Measurements from ENCODE around the gene CCDC117.

CCDC117 gene

DNA sequence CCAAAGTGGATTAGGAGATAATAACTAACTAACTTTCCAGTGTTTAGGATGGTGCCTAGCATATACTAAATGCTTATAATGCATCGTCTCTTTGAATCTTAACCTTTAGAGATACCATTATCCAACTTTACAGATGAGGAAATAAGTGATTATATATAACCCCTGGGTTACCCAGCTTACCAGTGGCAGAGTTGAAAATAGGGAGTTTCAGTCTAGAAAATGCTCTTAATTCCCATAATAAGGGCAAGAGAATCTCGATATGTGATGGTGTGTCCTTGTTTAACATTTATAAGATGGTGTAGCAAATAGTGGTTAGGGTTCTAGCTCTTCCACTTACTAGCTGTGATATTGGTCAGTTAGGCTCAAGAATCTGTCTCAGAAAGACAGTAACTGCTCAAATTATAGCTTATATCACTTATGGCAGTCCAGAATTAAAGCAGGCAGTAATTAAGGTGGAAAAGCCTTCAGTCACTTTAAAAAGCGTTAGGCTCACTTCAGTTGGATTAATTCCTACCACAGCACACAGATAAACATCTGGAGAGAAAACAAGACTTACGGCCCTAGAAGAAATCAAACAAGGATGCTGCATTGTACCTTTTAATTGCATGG is 21.6 kb downstream of the CCDC117 start:
- Histone ChIP-seq H3K27me3 (replicated peaks in 2 of 5; ENCODE audit: control insufficient read depth in 4 of 5, insufficient read depth in 5 of 5, low read length in 4 of 5) (no peaks in the 10 kb centered on the region), H3K4me3 (ENCODE audit: control insufficient read depth in 1 of 7, extremely low read depth in 1 of 7, insufficient read depth in 4 of 7, low read depth in 2 of 7, low read length in 6 of 7) (peak overlapping the region in 1 of 7 experiments; percentile 23), H3K27ac (ENCODE audit: insufficient read depth in 1 of 2, low read depth in 1 of 2, low read length in 2 of 2, poor library complexity in 1 of 2, severe bottlenecking in 2 of 2) (peak overlapping the region in 1 of 2 experiments; percentile 50), H3K9me3 (ENCODE audit: control extremely low read depth in 1 of 5, control insufficient read depth in 4 of 5, insufficient read depth in 2 of 5, low read depth in 1 of 5, low read length in 4 of 5) (no peaks in the 10 kb centered on the region), H3K4me1 (ENCODE audit: control extremely low read depth in 1 of 4, control insufficient read depth in 4 of 4, insufficient read depth in 4 of 4, low read length in 3 of 4) (peaks cover 19 to 81% (median 59%) of the 10 kb centered on the region in 4 experiments), H3K36me3 (ENCODE audit: control insufficient read depth in 4 of 4, insufficient read depth in 4 of 4, low read length in 3 of 4) (peaks cover 11 to 51% (median 41%) of the 10 kb centered on the region in 4 experiments)
- 20% methylated on average over 1 of the region's 4 CpGs for WGBS (ENCODE audit: insufficient coverage)
- CTCF ChIA-PET: interaction anchor here (1.0 to 17.2 kb wide), 7 partner anchors 8 to 35 kb away, joined by 3 to 174 read pairs (median 5); no protein-coding TSS in a partner anchor
- no peak for DNase-seq
- POLR2A ChIA-PET: interaction anchor here (0.7 to 1.7 kb wide), 5 partner anchors 9 to 105 kb away, joined by 3 to 4 read pairs (median 4); no protein-coding TSS in a partner anchor

DNA sequence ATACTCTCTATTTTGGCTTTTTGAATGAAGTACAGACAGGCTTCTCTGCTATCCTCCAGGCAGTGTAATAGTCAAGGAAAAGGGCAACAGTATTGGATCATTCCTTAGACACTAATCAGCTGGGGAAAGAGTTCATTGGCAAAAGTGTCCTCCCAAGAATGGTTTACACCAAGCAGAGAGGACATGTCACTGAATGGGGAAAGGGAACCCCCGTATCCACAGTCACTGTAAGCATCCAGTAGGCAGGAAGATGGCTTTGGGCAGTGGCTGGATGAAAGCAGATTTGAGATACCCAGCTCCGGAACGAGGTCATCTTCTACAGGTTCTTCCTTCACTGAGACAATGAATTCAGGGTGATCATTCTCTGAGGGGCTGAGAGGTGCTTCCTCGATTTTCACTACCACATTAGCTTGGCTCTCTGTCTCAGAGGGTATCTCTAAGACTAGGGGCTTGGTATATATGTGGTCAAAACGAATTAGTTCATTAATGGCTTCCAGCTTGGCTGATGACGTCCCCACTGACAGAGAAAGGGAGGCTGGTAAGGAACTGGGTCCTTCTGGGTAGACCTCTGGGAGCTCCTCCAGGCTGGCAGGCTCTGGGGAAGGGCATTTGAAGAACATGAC is 22.7 kb downstream of the CCDC117 start:
- WGBS (ENCODE audit: insufficient coverage): 83% methylated on average over 6 of the region's 6 CpGs
- POLR2A ChIA-PET: interaction anchor here (0.6 to 1.8 kb wide), 6 partner anchors 8 to 173 kb away, joined by 3 to 7 read pairs (median 4); no protein-coding TSS in a partner anchor
- peaks cover 7 to 54% (median 38%) of the 10 kb centered on the region in 4 experiments for H3K36me3 ChIP-seq (ENCODE audit: control insufficient read depth in 4 of 4, insufficient read depth in 4 of 4, low read length in 3 of 4)
- H3K27ac ChIP-seq (ENCODE audit: insufficient read depth in 1 of 2, low read depth in 1 of 2, low read length in 2 of 2, poor library complexity in 1 of 2, severe bottlenecking in 2 of 2): peak overlapping the region; percentile 29 to 51
- H3K9me3 ChIP-seq (ENCODE audit: control extremely low read depth in 1 of 5, control insufficient read depth in 4 of 5, insufficient read depth in 2 of 5, low read depth in 1 of 5, low read length in 4 of 5): no peaks in the 10 kb centered on the region
- no peaks in the 10 kb centered on the region for H3K27me3 ChIP-seq (replicated peaks in 2 of 5; ENCODE audit: control insufficient read depth in 4 of 5, insufficient read depth in 5 of 5, low read length in 4 of 5)
- peak overlapping the region in 3 of 7 experiments; percentile 58 to 100 (median 96) for H3K4me3 ChIP-seq (ENCODE audit: control insufficient read depth in 1 of 7, extremely low read depth in 1 of 7, insufficient read depth in 4 of 7, low read depth in 2 of 7, low read length in 6 of 7)
- DNase-seq: no peak
- peaks cover 19 to 81% (median 59%) of the 10 kb centered on the region in 4 experiments for H3K4me1 ChIP-seq (ENCODE audit: control extremely low read depth in 1 of 4, control insufficient read depth in 4 of 4, insufficient read depth in 4 of 4, low read length in 3 of 4)
- CTCF ChIA-PET: interaction anchor here (1.3 to 17.2 kb wide), 5 partner anchors 11 to 34 kb away, joined by 4 to 174 read pairs (median 7); no protein-coding TSS in a partner anchor

DNA sequence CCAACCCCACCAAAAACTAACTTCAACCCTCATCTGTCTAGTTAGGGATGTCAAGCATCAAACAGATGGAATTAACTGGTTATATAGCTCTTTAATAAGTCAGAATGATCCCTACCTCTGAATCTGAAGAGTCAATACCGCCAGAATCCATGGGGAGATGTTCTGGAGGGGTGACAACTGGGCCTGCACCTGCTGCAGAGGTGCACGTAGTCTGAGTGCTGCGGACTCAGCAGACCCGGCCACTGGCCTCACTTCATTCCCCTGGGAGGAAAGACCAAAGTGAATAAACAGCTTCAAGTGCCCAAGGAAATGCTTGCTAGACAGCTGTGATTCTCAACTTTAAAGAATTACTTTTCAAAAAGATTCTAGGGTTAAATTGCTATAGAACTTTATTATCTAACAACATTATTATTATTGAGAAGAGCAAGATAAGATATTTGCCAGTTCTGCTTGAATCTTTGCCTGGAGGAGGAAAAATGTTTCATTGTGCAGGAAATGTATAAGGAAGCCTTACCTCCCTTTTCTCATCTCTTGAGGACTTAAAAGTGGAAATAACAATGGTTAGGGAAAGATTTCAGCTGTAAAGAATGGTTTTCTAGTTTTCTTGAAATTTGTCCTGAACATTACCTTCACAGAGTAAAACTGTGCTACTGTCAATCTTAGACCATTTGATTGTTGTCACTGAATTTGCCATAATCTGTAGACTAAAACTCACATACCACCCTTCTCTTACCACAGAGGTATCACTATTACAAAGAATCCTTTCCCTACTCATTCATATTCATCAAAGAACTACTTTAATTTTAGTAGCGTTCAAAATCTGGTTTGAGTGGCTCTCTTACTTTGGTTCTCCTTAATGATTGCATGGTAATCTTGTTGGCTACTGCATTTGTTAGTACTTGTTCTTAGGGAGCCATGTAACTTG is 23.7 kb downstream of the CCDC117 start:
- Histone ChIP-seq H3K4me3 (ENCODE audit: control insufficient read depth in 1 of 7, extremely low read depth in 1 of 7, insufficient read depth in 4 of 7, low read depth in 2 of 7, low read length in 6 of 7) (peak overlapping the region in 4 of 7 experiments; percentile 2 to 100 (median 98)), H3K9me3 (ENCODE audit: control extremely low read depth in 1 of 5, control insufficient read depth in 4 of 5, insufficient read depth in 2 of 5, low read depth in 1 of 5, low read length in 4 of 5) (no peaks in the 10 kb centered on the region), H3K4me1 (ENCODE audit: control extremely low read depth in 1 of 4, control insufficient read depth in 4 of 4, insufficient read depth in 4 of 4, low read length in 3 of 4) (peaks cover 21 to 75% (median 57%) of the 10 kb centered on the region in 4 experiments), H3K27ac (ENCODE audit: insufficient read depth in 1 of 2, low read depth in 1 of 2, low read length in 2 of 2, poor library complexity in 1 of 2, severe bottlenecking in 2 of 2) (peak overlapping the region in 1 of 2 experiments; percentile 51), H3K36me3 (ENCODE audit: control insufficient read depth in 4 of 4, insufficient read depth in 4 of 4, low read length in 3 of 4) (peaks cover 7 to 51% (median 37%) of the 10 kb centered on the region in 4 experiments), H3K27me3 (replicated peaks in 2 of 5; ENCODE audit: control insufficient read depth in 4 of 5, insufficient read depth in 5 of 5, low read length in 4 of 5) (no peaks in the 10 kb centered on the region)
- DNase-seq: no peak
- POLR2A ChIA-PET: interaction anchor here (0.6 to 5.7 kb wide), 4 partner anchors 12 to 174 kb away, joined by 3 to 50 read pairs (median 6); no protein-coding TSS in a partner anchor
- 85% methylated on average over 4 of the region's 5 CpGs for WGBS (ENCODE audit: insufficient coverage)
- CTCF ChIA-PET: interaction anchor here (1.6 to 17.2 kb wide), 3 partner anchors 10 to 33 kb away, joined by 6 to 174 read pairs (median 7); no protein-coding TSS in a partner anchor

DNA sequence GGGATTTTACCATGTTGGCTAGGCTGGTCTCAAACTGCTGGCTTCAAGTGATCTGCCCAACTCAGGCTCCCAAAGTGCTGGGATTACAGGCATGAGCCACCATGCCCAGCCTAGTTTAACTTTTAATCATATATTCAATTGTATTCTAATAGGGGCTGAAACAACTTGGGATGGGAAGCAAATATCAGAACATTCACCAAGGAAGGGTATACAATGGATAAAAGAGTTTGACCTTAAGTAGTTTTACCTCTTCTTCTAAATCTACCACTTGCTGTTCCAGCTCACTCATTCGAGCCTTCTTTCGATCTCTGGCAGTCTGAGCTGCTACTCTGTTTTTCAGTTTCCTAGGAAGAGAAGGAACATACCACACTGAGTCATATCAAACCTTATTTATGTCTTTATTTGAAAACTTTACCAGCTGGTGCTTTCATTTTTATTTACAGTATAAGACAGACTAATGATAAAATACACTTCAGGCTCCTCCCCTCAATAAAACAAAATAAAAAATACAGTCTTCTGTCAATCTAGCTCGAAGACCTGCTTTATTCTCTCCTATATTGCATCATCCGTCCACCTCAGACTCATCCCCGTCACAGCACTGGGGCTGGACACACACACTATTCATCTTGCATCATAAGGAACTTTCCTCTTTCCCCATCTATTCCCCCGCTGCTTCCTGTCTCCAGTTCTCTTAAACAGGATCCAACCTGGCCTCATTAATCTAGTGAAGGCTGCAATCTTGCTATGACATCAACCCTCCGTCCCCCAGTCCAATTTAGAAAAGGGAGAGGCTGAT is 26.5 kb downstream of the CCDC117 start:
- Histone ChIP-seq H3K27me3 (replicated peaks in 2 of 5; ENCODE audit: control insufficient read depth in 4 of 5, insufficient read depth in 5 of 5, low read length in 4 of 5) (no peaks in the 10 kb centered on the region), H3K4me1 (ENCODE audit: control extremely low read depth in 1 of 4, control insufficient read depth in 4 of 4, insufficient read depth in 4 of 4, low read length in 3 of 4) (peaks cover 21 to 80% (median 56%) of the 10 kb centered on the region in 4 experiments), H3K36me3 (ENCODE audit: control insufficient read depth in 4 of 4, insufficient read depth in 4 of 4, low read length in 3 of 4) (peaks cover 7 to 46% (median 31%) of the 10 kb centered on the region in 4 experiments), H3K4me3 (ENCODE audit: control insufficient read depth in 1 of 7, extremely low read depth in 1 of 7, insufficient read depth in 4 of 7, low read depth in 2 of 7, low read length in 6 of 7) (peak overlapping the region; percentile 65 to 100 (median 96)), H3K9me3 (ENCODE audit: control extremely low read depth in 1 of 5, control insufficient read depth in 4 of 5, insufficient read depth in 2 of 5, low read depth in 1 of 5, low read length in 4 of 5) (no peaks in the 10 kb centered on the region), H3K27ac (ENCODE audit: insufficient read depth in 1 of 2, low read depth in 1 of 2, low read length in 2 of 2, poor library complexity in 1 of 2, severe bottlenecking in 2 of 2) (peak overlapping the region; percentile 100)
- ChIA-PET CTCF (interaction anchor here (0.8 to 17.2 kb wide), 6 partner anchors 10 to 198 kb away, joined by 3 to 174 read pairs (median 3); no protein-coding TSS in a partner anchor), POLR2A (interaction anchor here (0.6 to 5.8 kb wide), 7 partner anchors 12 to 418 kb away, joined by 3 to 50 read pairs (median 7); no protein-coding TSS in a partner anchor)
- peak in 2 of 3 donors; percentile 46 to 53 for DNase-seq
- WGBS (ENCODE audit: insufficient coverage): 0% methylated on average over 4 of the region's 7 CpGs

DNA sequence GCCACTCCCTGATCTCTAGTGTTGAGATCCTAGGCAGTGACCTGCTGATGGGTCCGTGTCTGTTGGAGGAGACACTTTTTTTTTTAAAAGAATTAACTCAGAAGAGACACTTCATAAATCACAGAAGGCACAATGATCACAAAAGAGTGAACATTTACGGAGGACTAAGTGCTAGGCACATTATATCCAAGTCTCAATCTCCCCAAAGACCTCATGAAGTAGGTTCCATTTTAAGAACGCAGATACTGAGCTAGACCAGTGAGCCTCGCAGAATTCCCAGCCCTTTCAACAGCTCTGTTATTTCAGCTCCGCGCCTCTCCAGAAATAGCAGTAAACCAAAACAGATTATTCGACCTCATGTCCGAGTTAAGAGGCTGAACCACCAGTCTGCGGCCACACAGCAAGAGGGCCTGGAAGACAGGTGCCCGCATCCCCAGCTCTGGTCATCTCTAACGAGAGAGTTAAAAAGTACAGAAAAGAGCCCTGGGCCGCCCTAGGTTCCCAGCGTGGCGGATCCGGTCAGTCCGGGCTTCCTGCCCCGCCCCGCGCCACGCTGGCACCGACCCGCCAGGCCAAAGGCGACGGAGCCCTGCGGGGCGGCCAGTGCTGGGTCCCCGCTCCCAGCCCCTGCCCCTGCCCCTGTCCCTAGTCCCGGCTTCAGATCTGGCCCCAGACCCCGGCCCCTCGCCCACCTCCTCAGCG is 27.3 kb downstream of the CCDC117 start:
- H3K27me3 ChIP-seq (replicated peaks in 2 of 5; ENCODE audit: control insufficient read depth in 4 of 5, insufficient read depth in 5 of 5, low read length in 4 of 5): no peaks in the 10 kb centered on the region
- peak in 1 of 3 donors; percentile 31 for DNase-seq
- peak overlapping the region; percentile 65 to 100 (median 96) for H3K4me3 ChIP-seq (ENCODE audit: control insufficient read depth in 1 of 7, extremely low read depth in 1 of 7, insufficient read depth in 4 of 7, low read depth in 2 of 7, low read length in 6 of 7)
- WGBS (ENCODE audit: insufficient coverage): 0% methylated on average over 27 of the region's 31 CpGs
- peaks cover 7 to 38% (median 25%) of the 10 kb centered on the region in 4 experiments for H3K36me3 ChIP-seq (ENCODE audit: control insufficient read depth in 4 of 4, insufficient read depth in 4 of 4, low read length in 3 of 4)
- no peaks in the 10 kb centered on the region for H3K9me3 ChIP-seq (ENCODE audit: control extremely low read depth in 1 of 5, control insufficient read depth in 4 of 5, insufficient read depth in 2 of 5, low read depth in 1 of 5, low read length in 4 of 5)
- peak overlapping the region; percentile 100 for H3K27ac ChIP-seq (ENCODE audit: insufficient read depth in 1 of 2, low read depth in 1 of 2, low read length in 2 of 2, poor library complexity in 1 of 2, severe bottlenecking in 2 of 2)
- H3K4me1 ChIP-seq (ENCODE audit: control extremely low read depth in 1 of 4, control insufficient read depth in 4 of 4, insufficient read depth in 4 of 4, low read length in 3 of 4): peaks cover 21 to 79% (median 54%) of the 10 kb centered on the region in 4 experiments
- POLR2A ChIA-PET: interaction anchor here (0.7 to 5.8 kb wide), 6 partner anchors 11 to 31 kb away, joined by 3 to 50 read pairs (median 12); no protein-coding TSS in a partner anchor
- CTCF ChIA-PET: interaction anchor here (1.3 to 17.2 kb wide), 5 partner anchors 10 to 199 kb away, joined by 3 to 174 read pairs (median 7); no protein-coding TSS in a partner anchor

Measured in common myeloid progenitor, CD34-positive (primary cell).